ENCODE measurements around the gene BCLAF1.
"Not testable (repeated sequence)": the region's sequence is repeated elsewhere in the genome, so short reads cannot be mapped to it uniquely, and the experiment has no call there.

Gene BCLAF1

GRCh38 chr6:136253734-136254133 is 35.9 kb downstream of the BCLAF1 start:
- no peak overlapping the region for H3K27ac ChIP-seq

GRCh38 chr6:136252441-136252840 is 37.2 kb downstream of the BCLAF1 start:
- Histone ChIP-seq H3K4me3 (no peak overlapping the region), H3K27ac (no peak overlapping the region)

More at GRCh38 chr6:136253734-136254133, 35.9 kb downstream of the BCLAF1 start:
- H3K4me3 ChIP-seq = no peak overlapping the region

- no peak overlapping the region for H3K27ac ChIP-seq
- peak overlapping the region in 1 of 7 experiments; percentile 79 for H3K4me3 ChIP-seq
Measured at GRCh38 chr6:136251394-136251793, 38.3 kb downstream of the BCLAF1 start.

GRCh38 chr6:136250686-136251008 is 39.0 kb downstream of the BCLAF1 start:
- peak overlapping the region in 6 of 21 experiments; percentile 23 to 74 (median 56) for H3K27ac ChIP-seq

GRCh38 chr6:136249811-136250685 is 39.6 kb downstream of the BCLAF1 start, which contains the start of gene MTFR2:
MTFR2 (minus strand) TSS chr6:136250311; CDS start chr6:136249099, 1,212 bp downstream.
- peak within 1 kb of the TSS; percentile 58 to 79 (median 63) for H3K4me3 ChIP-seq
- H3K27ac ChIP-seq = peak within 1 kb of the TSS in 6 of 21 experiments; percentile 23 to 74 (median 56)

More at GRCh38 chr6:136250686-136251008, 39.0 kb downstream of the BCLAF1 start:
- peak overlapping the region; percentile 58 to 79 (median 63) for H3K4me3 ChIP-seq

- peak overlapping the region; percentile 58 to 79 (median 63) for H3K4me3 ChIP-seq
- H3K27ac ChIP-seq = no peak overlapping the region
Measured at GRCh38 chr6:136249336-136249735, 40.3 kb downstream of the BCLAF1 start.

- Histone ChIP-seq H3K27ac (no peak overlapping the region), H3K4me3 (no peak overlapping the region)
Measured at GRCh38 chr6:136244061-136244616, 45.5 kb downstream of the BCLAF1 start.

GRCh38 chr6:136236466-136237293 is 53.0 kb downstream of the BCLAF1 start:
- Histone ChIP-seq H3K4me3 (no peak overlapping the region), H3K27ac (no peak overlapping the region)

- Histone ChIP-seq H3K27ac (no peak overlapping the region), H3K4me3 (no peak overlapping the region)
Measured at GRCh38 chr6:136235233-136235564, 54.4 kb downstream of the BCLAF1 start.

GRCh38 chr6:136232701-136233100 is 56.9 kb downstream of the BCLAF1 start:
- no peak overlapping the region for H3K27ac ChIP-seq
- no peak overlapping the region for H3K4me3 ChIP-seq

- no peak overlapping the region for H3K4me3 ChIP-seq
- no peak overlapping the region for H3K27ac ChIP-seq
Measured at GRCh38 chr6:136230219-136230853, 59.3 kb downstream of the BCLAF1 start.

GRCh38 chr6:136228814-136229213 is 60.8 kb downstream of the BCLAF1 start:
- Histone ChIP-seq H3K27ac (peak overlapping the region in 1 of 21 experiments; percentile 13), H3K4me3 (no peak overlapping the region)

GRCh38 chr6:136226674-136227377 is 62.8 kb downstream of the BCLAF1 start:
- peak overlapping the region in 2 of 7 experiments; percentile 7 to 11 for H3K4me3 ChIP-seq
- H3K27ac ChIP-seq = peak overlapping the region in 1 of 21 experiments; percentile 22

GRCh38 chr6:136226027-136226673 is 63.5 kb downstream of the BCLAF1 start:
- peak overlapping the region in 2 of 7 experiments; percentile 7 to 11 for H3K4me3 ChIP-seq
- H3K27ac ChIP-seq = no peak overlapping the region

- H3K4me3 ChIP-seq = no peak overlapping the region
- no peak overlapping the region for H3K27ac ChIP-seq
Measured at GRCh38 chr6:136225496-136225895, 64.2 kb downstream of the BCLAF1 start.

GRCh38 chr6:136224974-136225373 is 64.7 kb downstream of the BCLAF1 start:
- H3K4me3 ChIP-seq, H3K27ac ChIP-seq: not testable (repeated sequence)

GRCh38 chr6:136216503-136217401 is 72.9 kb downstream of the BCLAF1 start:
- Histone ChIP-seq H3K4me3 (no peak overlapping the region), H3K27ac (no peak overlapping the region)

GRCh38 chr6:136213853-136214252 is 75.8 kb downstream of the BCLAF1 start:
- Histone ChIP-seq H3K27ac (no peak overlapping the region), H3K4me3 (no peak overlapping the region)
